ENCODE results near the gene EML1. TPM values are rescaled to one million over a fixed set of nuclear protein-coding genes. Genes with fewer than 3 reads are reported as not detected.

The EML1 gene
- polyA plus RNA-seq, 1 donor from 2014 or later: 21.7 TPM

GRCh38 chr14:99790201-99790977 lies 2.8 kb upstream of the EML1 start (continued):
- TF ChIP-seq CTCF (IDR thresholded peaks at IDR 0.05; ENCODE audit: poor library complexity, severe bottlenecking) (no peak), EP300 (conservative IDR thresholded peaks at IDR 0.05; ENCODE audit: poor library complexity, severe bottlenecking) (no peak)

- H3K9me3 ChIP-seq (ENCODE audit: low read length): no peaks in the 10 kb centered on the region
- no peak for TF ChIP-seq CTCF (IDR thresholded peaks at IDR 0.05; ENCODE audit: poor library complexity, severe bottlenecking)
- TF ChIP-seq REST (IDR thresholded peaks at IDR 0.05; ENCODE audit: borderline replicate concordance): no peak
- TF ChIP-seq EZH2 (IDR thresholded peaks at IDR 0.05; ENCODE audit: borderline replicate concordance, insufficient read depth, low read length, poor library complexity, severe bottlenecking): no peak
- no peak for TF ChIP-seq POLR2AphosphoS5 (IDR thresholded peaks at IDR 0.05)
- no peak for TF ChIP-seq RAD21 (conservative IDR thresholded peaks at IDR 0.05)
- TF ChIP-seq MXI1 (conservative IDR thresholded peaks at IDR 0.05; ENCODE audit: poor library complexity, severe bottlenecking): no peak
- no peak for TF ChIP-seq TAF1 (IDR thresholded peaks at IDR 0.05; ENCODE audit: low read depth)
- TF ChIP-seq SMC3 (conservative IDR thresholded peaks at IDR 0.05; ENCODE audit: poor library complexity): no peak
- TF ChIP-seq EP300 (conservative IDR thresholded peaks at IDR 0.05; ENCODE audit: poor library complexity, severe bottlenecking): no peak
- H3K79me2 ChIP-seq (replicated peaks; ENCODE audit: insufficient read depth, low read length): peaks cover 17% of the 10 kb centered on the region
- H2AFZ ChIP-seq (ENCODE audit: low read depth, low read length): no peak overlapping the region
- no peak overlapping the region for H3K4me2 ChIP-seq (ENCODE audit: low read length)
- no peaks in the 10 kb centered on the region for H4K20me1 ChIP-seq (ENCODE audit: insufficient read depth)
- no peaks in the 10 kb centered on the region for H3F3A ChIP-seq (ENCODE audit: insufficient read depth, low read length, poor library complexity, severe bottlenecking)
- no peaks in the 10 kb centered on the region for H3K36me3 ChIP-seq (ENCODE audit: insufficient read depth, low read length)
- H3K9ac ChIP-seq (ENCODE audit: low read length): no peak overlapping the region
- no peaks in the 10 kb centered on the region for H3K27me3 ChIP-seq (ENCODE audit: insufficient read depth, low read depth, low read length)
- H3K27ac ChIP-seq (ENCODE audit: low read length): no peak overlapping the region
- no peaks in the 10 kb centered on the region for H3K9me2 ChIP-seq (ENCODE audit: insufficient read depth, low read length)
- H3K4me3 ChIP-seq (ENCODE audit: low read length): no peak overlapping the region
These were observed 2.2 kb upstream of the EML1 start for GRCh38 chr14:99790978-99791376.

All from neural cell (in vitro differentiated cells).